Stimulated activated CD4-positive, alpha-beta T cell treated with anti-CD3 and anti-CD28 coated beads, Interleukin-12 subunit alpha, Interleukin-12 subunit beta, amount 100 ng/mL, for 4 hours (primary cell): ENCODE results near the gene RNF183.
"Not testable (repeated sequence)": the region's sequence is repeated elsewhere in the genome, so short reads cannot be mapped to it uniquely, and the experiment has no call there.

Experiments used
- DNase-seq: peaks from one replicate; pipeline ENCODE4 v3.0.0-alpha.2; 2020

RNF183 gene

DNA sequence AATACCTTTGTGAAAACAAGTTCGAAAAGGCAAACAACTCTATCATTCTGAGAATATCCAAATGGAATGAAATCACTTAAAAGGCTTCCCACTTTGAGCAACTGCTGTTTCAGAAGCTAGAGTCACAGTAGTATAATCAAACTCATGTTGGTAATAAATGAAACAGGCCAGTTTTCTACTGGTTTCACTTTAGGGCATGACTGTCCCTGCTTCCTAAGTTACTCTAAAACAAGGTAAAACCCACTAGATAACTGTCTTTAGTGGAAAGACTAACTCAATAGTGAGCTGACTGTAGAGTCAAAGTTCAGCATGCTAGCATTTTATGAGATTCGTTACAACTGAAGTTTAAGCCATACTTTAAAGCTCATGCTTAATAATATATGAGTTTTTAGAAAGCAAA, 33.8 kb downstream of the RNF183 start:
- DNase-seq, result no peak

DNA sequence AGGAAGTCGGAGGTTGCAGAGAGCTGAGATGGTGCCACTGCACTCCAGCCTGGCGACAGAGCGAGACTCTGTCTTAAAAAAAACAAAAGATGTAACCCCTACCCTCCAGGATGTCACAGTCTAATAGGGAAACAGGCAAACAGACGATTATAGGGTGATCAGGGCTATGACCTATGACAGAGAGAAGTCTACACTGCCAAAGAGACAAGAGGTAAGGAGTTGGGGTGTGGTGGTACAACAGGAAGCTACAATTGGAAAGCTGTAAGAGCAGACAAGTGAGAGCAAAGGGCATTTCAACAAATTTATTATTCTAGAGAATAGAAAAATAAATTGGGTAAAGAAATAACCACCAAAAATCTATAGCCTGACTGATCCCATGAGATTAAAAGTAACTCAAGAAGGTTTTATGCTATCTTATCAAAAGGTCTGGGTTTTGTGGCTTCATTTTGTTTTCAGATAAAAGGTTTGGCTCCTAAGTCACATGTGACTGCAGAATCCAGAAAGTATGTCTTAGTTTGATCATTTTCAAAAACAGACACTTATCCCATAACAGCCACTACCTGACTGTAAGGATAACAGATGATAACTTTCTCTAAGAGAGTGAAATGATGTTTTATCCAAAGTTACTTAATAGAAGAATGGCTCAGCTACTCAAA, 35.1 kb downstream of the RNF183 start:
- DNase-seq, result no peak

DNA sequence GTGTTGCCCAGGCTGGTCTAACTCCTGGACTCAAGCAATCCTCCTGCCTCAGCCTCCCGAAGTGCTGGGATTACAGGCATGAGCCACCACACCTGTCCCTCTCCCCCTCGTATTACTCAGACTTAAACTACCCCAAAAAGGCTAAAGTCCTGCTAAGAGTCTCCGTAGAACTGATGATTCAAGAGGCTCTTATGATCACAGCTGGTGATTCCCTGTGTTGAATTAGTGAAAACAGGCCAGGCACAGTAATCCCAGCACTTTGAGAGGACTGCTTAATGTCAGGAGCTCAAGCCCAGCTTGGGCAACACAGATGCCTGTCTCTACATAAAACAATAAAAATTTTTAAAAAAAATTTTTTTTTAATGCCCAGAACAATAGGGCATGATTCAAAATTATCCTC, 37.0 kb downstream of the RNF183 start:
- DNase-seq, result no peak

DNA sequence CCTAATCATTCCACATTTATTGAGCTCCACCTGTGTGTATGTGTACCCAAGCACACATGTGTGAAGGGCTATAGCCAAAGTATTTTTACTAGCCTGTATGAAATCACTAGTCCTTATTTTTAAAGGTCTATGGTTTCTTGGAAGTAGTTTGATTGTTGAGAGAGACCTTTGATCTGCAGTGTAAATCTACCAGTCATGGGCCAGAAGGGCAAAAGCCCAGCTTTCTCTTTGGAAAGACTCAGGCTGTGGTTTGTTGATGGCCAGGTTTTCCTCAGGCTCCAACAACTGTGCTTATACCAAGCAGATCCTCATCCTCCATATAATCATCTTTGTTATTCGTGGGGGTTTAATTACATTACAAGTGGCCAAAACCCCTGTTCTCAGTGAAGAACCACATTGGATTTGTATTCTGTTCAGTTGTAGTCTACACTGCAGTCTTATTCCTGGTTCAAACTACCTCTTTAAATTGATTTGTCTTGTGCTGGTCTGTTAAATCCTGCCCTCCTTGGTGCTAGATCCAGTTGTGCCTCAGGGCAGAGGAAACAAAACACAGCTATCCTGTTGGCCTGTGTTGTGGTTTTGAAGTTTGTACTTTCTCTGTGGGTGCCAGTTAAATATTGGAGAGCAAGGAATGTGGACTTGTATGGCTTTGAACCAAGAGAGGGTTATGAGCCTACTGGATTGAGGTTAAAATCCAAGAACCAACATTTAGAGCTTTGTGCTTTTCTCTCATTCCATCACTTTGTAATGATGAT, 41.1 kb downstream of the RNF183 start:
- no peak for DNase-seq

DNA sequence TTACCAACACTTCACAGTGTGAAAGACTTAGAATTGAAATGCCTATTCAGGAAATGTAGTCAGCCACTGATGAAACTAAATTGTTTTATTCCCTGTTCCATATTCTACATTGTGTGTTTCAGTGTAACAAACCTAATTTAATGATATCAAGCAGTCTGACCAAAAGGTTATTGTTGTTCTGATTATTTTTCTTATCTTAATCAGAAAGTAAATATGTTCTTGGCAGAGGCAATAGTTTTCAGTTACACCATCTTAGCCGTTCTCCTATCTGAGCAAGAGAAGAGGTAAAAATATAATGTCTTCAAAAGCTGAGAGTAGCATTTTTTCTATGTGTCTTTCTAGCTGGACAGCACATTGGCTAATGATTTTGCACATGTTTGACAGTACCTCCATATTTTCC, 44.9 kb downstream of the RNF183 start:
- DNase-seq, result no peak

DNA sequence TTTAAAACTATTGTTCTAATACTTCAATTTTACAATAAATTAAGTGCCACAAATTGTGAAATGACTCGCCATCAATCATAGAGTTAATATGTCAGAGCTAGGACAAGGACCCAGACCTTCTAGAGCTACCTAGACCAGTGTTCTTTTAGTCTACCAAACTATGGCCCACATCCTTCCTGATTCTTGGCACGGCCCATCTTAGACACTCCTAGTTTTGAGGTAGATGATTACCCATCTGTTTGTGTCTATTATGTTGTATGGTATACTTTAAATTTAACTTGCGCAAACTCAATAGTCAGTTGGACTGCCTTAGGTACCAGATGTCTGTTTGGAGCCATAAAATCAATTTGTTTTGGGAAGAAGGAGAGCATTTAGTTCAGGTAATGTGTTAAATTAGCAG, 45.3 kb downstream of the RNF183 start:
- no peak for DNase-seq

DNA sequence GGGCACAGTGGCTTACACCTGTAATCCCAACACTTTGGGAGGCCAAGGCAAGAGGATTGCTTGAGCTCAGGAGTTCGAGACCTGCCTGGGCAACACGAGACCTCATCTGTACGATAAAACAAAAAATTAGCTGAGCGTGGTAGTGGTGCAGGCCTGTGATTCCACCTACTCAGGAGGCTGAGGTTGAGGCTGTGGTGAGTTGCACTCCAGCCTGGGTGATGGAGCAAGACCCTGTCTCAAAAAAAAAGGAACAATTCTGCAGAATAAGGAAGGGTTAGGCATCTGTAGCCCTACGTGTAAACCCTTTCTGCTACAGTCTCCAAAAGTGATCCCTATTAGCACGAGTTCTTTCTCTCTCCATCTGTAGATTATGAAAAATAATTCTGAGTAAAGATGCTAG, 47.7 kb downstream of the RNF183 start:
- no peak for DNase-seq

DNA sequence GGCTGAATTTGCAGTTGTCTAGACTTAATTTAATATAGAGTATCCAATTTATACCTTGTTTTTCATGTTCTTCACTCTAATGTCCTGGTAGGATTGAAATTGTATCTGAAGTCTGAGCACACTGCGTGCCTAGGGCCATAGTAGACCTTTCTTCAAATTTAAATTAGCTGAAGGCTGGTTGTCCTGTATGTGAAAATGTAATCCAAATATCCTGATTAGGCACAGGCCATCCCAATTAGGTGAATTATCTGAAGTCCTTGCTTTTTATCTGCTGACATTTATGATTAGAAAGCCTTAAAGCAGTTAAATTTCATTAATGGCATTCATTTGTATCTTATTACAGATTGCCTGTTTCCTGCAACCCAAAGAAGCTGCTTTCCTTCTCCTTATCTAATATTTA, 48.2 kb downstream of the RNF183 start:
- DNase-seq, result no peak

DNA sequence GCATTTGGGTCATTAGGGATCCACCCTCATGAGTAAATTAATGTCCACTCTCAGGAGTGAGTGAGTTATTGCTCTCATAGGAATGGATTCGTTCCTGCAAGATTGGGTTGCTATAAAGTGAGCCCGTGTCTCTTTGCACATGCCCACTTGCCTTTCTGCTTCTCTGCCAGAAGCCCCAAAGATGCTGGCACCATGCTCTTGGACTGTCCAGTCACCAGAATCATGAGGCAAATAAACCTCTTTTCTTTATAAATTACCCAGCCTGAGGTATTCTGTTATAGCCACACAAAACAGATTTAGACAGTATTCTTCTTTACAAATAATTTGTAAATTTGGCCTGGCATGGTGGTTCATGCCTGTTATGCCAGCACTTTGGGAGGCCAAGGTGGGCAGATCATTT, 52.4 kb downstream of the RNF183 start:
- DNase-seq, result no peak

DNA sequence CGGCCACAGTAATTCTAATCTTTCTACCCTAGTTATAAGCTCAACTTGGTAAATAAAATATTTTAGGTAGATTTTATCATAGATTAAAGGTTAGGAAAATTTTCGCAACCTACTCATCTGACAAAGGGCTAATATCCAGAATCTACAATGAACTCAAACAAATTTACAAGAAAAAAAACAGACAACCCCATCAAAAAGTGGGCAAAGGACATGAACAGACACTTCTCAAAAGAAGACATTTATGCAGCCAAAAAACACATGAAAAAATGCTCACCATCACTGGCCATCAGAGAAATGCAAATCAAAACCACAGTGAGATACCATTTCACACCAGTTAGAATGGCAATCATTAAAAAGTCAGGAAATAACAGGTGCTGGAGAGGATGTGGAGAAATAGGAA, 53.5 kb downstream of the RNF183 start:
- not testable (repeated sequence) for DNase-seq

DNA sequence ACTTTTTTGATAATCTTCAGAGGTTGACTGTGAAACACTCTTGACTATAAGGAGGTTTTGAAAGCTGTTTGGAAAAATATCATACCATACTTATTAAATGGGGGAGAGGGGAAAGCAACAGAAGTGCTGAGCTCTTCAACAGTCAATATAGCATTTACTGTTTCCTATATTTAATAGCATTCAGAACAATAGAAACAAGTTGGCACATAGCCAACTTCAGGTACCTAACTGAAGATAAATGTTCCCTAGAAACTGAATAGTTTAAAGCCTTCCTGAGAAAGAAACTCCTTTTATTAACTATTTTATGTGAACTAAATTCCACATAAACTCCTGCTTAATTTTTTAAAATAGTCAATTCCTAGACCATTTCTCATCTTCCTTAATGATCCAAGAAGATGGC, 55.5 kb downstream of the RNF183 start:
- DNase-seq, result no peak
